Measurements from ENCODE around the gene MED26.
"Not testable (repeated sequence)": the region's sequence is repeated elsewhere in the genome, so short reads cannot be mapped to it uniquely, and the experiment has no call there.

Gene MED26

DNA sequence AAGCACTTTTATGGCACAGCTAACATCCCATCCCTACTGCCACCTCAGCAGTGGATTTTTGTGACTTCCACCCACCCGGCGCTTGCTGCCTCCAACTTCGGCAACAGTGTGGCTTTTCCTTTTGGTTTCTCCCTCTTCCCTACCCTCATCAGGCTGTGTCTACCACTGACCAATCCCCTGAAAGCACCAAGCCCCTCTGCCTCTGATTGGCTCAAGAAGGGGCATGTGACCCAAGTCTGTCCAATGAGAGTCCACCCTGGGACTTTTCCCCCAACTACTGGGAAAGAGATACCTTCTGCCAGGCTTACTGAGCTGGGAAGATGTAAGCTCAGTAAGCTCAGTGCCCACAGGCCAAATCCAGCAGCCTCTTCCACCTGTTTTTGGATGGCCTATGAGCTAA is 26.1 kb upstream of the MED26 start:
- no peak overlapping the region for H3K27ac ChIP-seq
- TF ChIP-seq, protein P1, sequence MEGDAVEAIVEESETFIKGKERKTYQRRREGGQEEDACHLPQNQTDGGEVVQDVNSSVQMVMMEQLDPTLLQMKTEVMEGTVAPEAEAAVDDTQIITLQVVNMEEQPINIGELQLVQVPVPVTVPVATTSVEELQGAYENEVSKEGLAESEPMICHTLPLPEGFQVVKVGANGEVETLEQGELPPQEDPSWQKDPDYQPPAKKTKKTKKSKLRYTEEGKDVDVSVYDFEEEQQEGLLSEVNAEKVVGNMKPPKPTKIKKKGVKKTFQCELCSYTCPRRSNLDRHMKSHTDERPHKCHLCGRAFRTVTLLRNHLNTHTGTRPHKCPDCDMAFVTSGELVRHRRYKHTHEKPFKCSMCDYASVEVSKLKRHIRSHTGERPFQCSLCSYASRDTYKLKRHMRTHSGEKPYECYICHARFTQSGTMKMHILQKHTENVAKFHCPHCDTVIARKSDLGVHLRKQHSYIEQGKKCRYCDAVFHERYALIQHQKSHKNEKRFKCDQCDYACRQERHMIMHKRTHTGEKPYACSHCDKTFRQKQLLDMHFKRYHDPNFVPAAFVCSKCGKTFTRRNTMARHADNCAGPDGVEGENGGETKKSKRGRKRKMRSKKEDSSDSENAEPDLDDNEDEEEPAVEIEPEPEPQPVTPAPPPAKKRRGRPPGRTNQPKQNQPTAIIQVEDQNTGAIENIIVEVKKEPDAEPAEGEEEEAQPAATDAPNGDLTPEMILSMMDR (IDR thresholded peaks at IDR 0.05): no peak
- H3K27me3 ChIP-seq: no peaks in the 10 kb centered on the region
- H3K4me3 ChIP-seq (ENCODE audit: low read depth in 1 of 2, low read length in 1 of 2): no peak overlapping the region
- H3K36me3 ChIP-seq: peaks cover 82% of the 10 kb centered on the region
- H3K4me1 ChIP-seq (ENCODE audit: control insufficient read depth in 1 of 2, insufficient read depth in 1 of 2, low read depth in 1 of 2, low read length in 1 of 2): peaks cover 25 to 35% of the 10 kb centered on the region in 2 experiments
- no peaks in the 10 kb centered on the region for H3K9me3 ChIP-seq

DNA sequence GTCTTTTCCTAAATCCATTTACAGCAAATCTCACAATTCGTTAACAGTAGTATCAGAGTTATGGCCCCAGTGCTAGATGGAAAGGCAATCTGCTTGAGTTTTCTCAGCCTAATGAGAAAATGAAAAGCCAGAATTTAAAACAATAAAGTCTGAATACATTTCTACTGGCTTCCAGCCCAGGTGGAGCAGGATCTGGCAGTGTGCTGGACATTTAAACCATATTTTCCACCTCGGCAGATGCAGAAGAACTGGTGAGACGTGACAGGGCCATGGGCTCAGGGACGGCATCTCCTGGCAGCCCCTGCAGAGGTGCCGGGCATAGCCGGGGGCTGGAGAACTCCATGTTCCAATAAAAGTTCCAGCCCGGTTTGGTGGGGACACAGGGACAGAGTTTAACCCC is 24.9 kb upstream of the MED26 start:
- H3K4me1 ChIP-seq (ENCODE audit: control insufficient read depth in 1 of 2, insufficient read depth in 1 of 2, low read depth in 1 of 2, low read length in 1 of 2): peaks cover 18 to 22% of the 10 kb centered on the region in 2 experiments
- TF ChIP-seq, protein P1 (IDR thresholded peaks at IDR 0.05): no peak
- no peak overlapping the region for H3K27ac ChIP-seq
- no peak overlapping the region for H3K4me3 ChIP-seq (ENCODE audit: low read depth in 1 of 2, low read length in 1 of 2)
- no peaks in the 10 kb centered on the region for H3K27me3 ChIP-seq
- peaks cover 74% of the 10 kb centered on the region for H3K36me3 ChIP-seq
- H3K9me3 ChIP-seq: no peaks in the 10 kb centered on the region

DNA sequence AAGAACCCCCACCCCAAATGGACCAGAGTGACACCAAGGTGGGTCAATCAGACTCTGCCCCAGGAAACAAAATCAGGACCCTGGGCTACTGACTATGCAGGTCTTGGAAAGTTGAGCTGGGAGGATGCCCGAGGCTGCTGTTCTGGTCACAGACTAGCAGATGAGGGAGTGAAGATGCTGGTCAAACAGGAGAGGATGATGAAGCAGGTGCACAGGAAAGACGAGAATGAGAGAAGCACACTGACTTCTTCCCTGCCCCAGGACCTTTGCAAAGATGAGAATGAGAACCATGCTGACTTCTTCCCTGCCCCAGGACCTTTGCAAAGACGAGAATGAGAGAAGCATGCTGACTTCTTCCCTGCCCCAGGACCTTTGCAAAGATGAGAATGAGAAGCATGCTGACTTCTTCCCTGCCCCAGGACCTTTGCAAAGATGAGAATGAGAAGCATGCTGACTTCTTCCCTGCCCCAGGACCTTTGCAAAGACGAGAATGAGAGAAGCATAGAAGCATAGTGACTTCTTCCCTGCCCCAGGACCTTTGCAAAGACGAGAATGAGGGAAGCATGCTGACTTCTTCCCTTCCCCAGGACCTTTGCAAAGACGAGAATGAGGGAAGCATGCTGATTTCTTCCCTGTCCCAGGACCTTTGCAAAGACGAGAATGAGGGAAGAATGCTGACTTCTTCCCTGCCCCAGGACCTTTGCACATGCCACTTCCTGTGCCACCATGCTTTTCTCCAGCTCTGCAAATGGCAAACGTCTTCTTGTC is 23.6 kb upstream of the MED26 start:
- H3K4me3 ChIP-seq (ENCODE audit: low read depth in 1 of 2, low read length in 1 of 2); H3K27me3 ChIP-seq; H3K9me3 ChIP-seq: not testable (repeated sequence)
- Histone ChIP-seq H3K27ac (peak overlapping the region; percentile 70), H3K36me3 (peaks cover 73% of the 10 kb centered on the region), H3K4me1 (ENCODE audit: control insufficient read depth in 1 of 2, insufficient read depth in 1 of 2, low read depth in 1 of 2, low read length in 1 of 2) (peaks cover 18 to 22% of the 10 kb centered on the region in 2 experiments)

DNA sequence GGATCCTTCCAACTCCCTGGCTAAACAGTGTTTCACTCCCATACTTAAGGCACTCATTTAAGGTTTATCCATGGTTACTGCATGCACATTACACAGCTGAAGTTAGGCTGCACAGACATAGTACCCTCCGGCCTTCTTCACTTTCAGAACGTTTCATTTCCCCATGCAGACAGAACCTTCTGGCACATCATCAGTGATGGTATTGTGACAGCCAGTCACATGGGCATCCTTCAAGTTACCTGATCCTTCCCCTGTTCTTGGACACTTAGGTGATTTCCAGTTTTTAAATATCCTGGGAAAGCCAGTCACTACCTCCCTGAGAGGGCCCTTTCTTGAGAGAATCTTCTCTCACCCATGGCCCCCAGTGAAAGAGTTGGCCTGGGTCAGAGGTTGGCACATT is 22.8 kb upstream of the MED26 start:
- Histone ChIP-seq H3K4me1 (ENCODE audit: control insufficient read depth in 1 of 2, insufficient read depth in 1 of 2, low read depth in 1 of 2, low read length in 1 of 2) (peaks cover 18 to 22% of the 10 kb centered on the region in 2 experiments), H3K36me3 (peaks cover 72% of the 10 kb centered on the region), H3K9me3 (no peaks in the 10 kb centered on the region), H3K27ac (peak overlapping the region; percentile 70), H3K4me3 (ENCODE audit: low read depth in 1 of 2, low read length in 1 of 2) (no peak overlapping the region), H3K27me3 (no peaks in the 10 kb centered on the region)
- TF ChIP-seq, protein P1 (IDR thresholded peaks at IDR 0.05): no peak

DNA sequence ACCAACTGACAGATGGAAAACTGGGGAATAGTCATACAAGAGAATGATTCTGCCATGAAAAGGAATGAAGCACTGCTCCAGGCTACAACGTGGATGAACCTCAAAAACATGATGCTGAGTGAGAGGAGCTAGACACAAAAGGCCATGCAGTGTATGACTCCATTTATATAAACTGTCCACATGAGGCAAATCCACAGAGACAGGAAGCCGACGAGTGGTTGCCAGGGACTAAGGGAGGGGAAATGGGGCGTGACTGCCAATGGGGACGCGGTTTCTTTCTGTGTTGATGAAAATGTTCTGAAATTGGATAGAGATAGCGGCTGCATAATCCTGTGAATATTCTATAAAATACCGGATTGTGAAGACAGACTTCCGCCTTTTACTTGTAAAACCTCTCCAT is 21.7 kb upstream of the MED26 start:
- Histone ChIP-seq H3K36me3 (peaks cover 73% of the 10 kb centered on the region), H3K4me3 (ENCODE audit: low read depth in 1 of 2, low read length in 1 of 2) (no peak overlapping the region), H3K27ac (peak overlapping the region; percentile 70), H3K9me3 (no peaks in the 10 kb centered on the region), H3K4me1 (ENCODE audit: control insufficient read depth in 1 of 2, insufficient read depth in 1 of 2, low read depth in 1 of 2, low read length in 1 of 2) (peaks cover 18 to 22% of the 10 kb centered on the region in 2 experiments), H3K27me3 (no peaks in the 10 kb centered on the region)
- TF ChIP-seq, protein P1 (IDR thresholded peaks at IDR 0.05): no peak

DNA sequence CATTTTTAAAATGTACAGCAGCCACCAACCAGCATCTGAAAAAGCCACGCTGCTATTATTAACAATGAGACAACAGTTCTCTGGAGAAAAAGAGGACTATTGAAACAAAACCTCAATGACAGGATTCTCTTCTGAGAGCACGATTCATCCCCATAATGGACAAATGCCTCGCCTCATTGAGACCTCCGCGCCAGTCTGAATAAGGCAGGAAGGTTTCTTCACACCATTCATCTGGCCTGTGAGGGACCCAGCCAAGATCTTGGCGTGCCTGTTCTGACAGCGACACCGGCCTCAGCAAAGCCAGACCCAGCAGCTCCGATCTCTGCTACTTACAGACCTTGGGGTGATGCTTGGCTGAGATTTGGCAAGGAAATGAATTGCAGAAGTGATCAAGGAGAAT is 17.1 kb upstream of the MED26 start:
- Histone ChIP-seq H3K36me3 (peaks cover 68% of the 10 kb centered on the region), H3K9me3 (no peaks in the 10 kb centered on the region), H3K4me1 (ENCODE audit: control insufficient read depth in 1 of 2, insufficient read depth in 1 of 2, low read depth in 1 of 2, low read length in 1 of 2) (peaks cover 7 to 10% of the 10 kb centered on the region in 2 experiments), H3K27ac (no peak overlapping the region), H3K27me3 (no peaks in the 10 kb centered on the region), H3K4me3 (ENCODE audit: low read depth in 1 of 2, low read length in 1 of 2) (no peak overlapping the region)
- TF ChIP-seq, protein P1 (IDR thresholded peaks at IDR 0.05): no peak

All from neutrophil (primary cell).